ENCODE measurements around the gene MGMT. TPM values are rescaled to one million over a fixed set of nuclear protein-coding genes. Genes with fewer than 3 reads are reported as not detected.

Gene MGMT
- total and polyA plus RNA-seq, 3 donors from 2014 or later = 32.8 to 40.7 (median 37.9) TPM

DNA sequence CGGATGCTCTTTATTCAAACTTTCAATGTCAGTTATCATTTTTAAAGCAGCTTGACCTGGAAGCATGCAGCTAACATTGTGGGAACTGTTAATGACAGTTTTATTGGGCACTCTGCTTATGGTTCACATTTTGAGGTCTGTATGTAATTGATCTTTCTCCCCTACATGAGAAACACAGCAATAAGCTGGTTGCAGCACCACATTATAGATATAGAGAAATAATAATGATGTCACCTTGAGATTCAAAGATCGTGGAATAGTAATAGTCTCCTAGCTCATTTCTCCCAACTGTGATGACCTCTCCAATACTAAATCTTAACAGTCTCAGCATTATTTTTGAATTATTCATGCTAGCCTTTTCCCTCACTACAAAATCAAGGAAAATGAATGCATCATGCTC, 22.7 kb upstream of the MGMT start:
- intact Hi-C loops (cut with DNase I; ENCODE audit: low total_unique reads) = no loop called here
- 81 to 84% methylated on average over 2 of the region's 2 CpGs for WGBS, 2 donors
- H3K4me1 ChIP-seq = no peaks in the 10 kb centered on the region
- no peak for TF ChIP-seq POLR2A (IDR thresholded peaks at IDR 0.05)
- TF ChIP-seq, protein P1, sequence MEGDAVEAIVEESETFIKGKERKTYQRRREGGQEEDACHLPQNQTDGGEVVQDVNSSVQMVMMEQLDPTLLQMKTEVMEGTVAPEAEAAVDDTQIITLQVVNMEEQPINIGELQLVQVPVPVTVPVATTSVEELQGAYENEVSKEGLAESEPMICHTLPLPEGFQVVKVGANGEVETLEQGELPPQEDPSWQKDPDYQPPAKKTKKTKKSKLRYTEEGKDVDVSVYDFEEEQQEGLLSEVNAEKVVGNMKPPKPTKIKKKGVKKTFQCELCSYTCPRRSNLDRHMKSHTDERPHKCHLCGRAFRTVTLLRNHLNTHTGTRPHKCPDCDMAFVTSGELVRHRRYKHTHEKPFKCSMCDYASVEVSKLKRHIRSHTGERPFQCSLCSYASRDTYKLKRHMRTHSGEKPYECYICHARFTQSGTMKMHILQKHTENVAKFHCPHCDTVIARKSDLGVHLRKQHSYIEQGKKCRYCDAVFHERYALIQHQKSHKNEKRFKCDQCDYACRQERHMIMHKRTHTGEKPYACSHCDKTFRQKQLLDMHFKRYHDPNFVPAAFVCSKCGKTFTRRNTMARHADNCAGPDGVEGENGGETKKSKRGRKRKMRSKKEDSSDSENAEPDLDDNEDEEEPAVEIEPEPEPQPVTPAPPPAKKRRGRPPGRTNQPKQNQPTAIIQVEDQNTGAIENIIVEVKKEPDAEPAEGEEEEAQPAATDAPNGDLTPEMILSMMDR (IDR thresholded peaks at IDR 0.05) = no peak
- no peak for DNase-seq
- H3K27ac ChIP-seq = no peak overlapping the region
- H3K9me3 ChIP-seq = no peaks in the 10 kb centered on the region
- no peak overlapping the region for H3K4me3 ChIP-seq
- no peaks in the 10 kb centered on the region for H3K36me3 ChIP-seq (ENCODE audit: low read depth, missing control alignments)
- no peaks in the 10 kb centered on the region for H3K27me3 ChIP-seq

DNA sequence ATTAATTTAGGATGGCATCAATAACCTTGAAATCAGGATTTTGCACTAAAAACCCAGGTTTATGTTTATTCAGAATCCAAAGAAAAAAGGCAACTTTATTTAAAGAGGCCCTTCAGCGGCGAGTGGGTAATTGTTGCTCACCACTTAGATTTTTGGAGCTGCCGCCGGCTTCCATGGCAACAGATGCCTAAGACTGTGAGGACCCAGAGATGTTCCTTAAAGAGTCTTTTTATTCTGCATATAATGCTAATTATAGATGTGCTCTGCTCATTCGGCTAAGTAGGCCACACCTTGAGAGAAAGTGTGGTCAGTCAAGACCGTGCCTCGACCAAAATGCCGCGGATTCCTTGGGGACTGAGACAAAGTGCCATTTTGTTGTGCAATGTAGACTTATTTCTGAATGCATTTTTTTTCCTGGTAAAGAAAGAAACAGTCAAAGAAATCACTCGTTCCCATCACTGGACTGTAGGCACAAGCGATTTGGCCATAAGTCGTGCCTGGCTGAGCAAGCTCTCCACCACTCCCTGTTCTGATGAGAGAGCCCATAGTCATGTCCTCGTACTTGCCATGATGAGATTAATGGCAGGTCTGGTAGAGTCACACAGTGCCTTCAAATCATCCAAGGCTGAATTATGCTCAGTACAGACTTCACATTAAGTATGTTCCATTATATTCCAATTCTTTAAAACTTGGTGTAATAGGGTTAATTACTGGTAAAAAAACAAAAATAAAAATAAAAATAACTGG, 21.4 kb upstream of the MGMT start:
- Histone ChIP-seq H3K4me3 (no peak overlapping the region), H3K36me3 (ENCODE audit: low read depth, missing control alignments) (no peaks in the 10 kb centered on the region), H3K27me3 (no peaks in the 10 kb centered on the region), H3K9me3 (no peaks in the 10 kb centered on the region), H3K27ac (no peak overlapping the region), H3K4me1 (no peaks in the 10 kb centered on the region)
- TF ChIP-seq POLR2A (IDR thresholded peaks at IDR 0.05) = no peak
- TF ChIP-seq, protein P1 (IDR thresholded peaks at IDR 0.05) = no peak
- intact Hi-C loops (cut with DNase I; ENCODE audit: low total_unique reads) = no loop called here
- DNase-seq = no peak
- WGBS, 2 donors = 89 to 98% methylated on average over 13 of the region's 13 CpGs

DNA sequence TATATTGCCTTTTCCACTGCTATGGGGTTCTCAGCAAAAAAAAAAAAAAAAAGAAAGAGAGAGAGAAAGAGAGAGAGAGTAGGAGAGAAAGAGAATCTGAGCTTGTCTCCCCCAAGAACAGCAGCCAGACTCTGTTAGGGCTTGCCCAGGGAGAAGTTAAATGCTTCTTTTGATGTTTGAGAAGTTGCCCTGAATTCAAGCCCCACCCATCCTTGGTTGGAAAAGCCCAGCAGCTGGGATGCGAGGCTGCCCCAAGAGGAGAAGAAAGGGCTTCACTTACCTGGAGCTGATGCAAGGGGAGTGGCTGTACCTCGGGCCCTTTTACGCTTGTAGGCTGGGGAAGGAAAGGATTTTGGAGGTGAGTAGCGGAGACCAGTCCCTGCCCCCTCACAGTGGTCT, 20.9 kb upstream of the MGMT start:
- intact Hi-C loops (cut with DNase I; ENCODE audit: low total_unique reads) = no loop called here
- TF ChIP-seq POLR2A (IDR thresholded peaks at IDR 0.05) = no peak
- TF ChIP-seq, protein P1 (IDR thresholded peaks at IDR 0.05) = no peak
- no peak for DNase-seq
- no peaks in the 10 kb centered on the region for H3K36me3 ChIP-seq (ENCODE audit: low read depth, missing control alignments)
- H3K27me3 ChIP-seq = no peaks in the 10 kb centered on the region
- no peak overlapping the region for H3K27ac ChIP-seq
- 88 to 92% methylated on average over 4 of the region's 4 CpGs for WGBS, 2 donors
- H3K9me3 ChIP-seq = no peaks in the 10 kb centered on the region
- no peak overlapping the region for H3K4me3 ChIP-seq
- H3K4me1 ChIP-seq = no peaks in the 10 kb centered on the region

DNA sequence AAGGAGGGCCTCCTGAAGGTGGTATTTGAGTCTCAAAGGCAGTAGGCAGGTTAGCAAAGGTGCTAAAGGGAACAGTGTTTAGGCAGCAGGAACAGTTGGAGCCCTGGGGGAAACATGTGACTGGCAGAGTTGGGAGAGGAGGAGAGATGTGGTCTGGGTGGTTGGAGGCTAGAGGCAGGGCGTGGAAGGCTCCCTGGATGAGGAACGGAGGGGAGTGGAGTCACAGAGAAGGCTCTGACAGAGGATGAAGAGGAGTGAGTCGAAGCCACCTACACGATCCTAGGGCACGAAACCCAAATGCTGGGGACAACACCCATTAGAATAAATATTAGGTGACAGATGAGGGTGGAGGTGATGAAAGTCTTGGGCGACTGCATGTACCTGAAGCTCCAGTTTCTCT, 19.6 kb upstream of the MGMT start:
- Histone ChIP-seq H3K36me3 (ENCODE audit: low read depth, missing control alignments) (no peaks in the 10 kb centered on the region), H3K27me3 (no peaks in the 10 kb centered on the region), H3K27ac (no peak overlapping the region), H3K4me3 (no peak overlapping the region), H3K9me3 (no peaks in the 10 kb centered on the region), H3K4me1 (no peaks in the 10 kb centered on the region)
- 93% methylated on average over 6 of the region's 6 CpGs for WGBS, 2 donors
- intact Hi-C loops (cut with DNase I; ENCODE audit: low total_unique reads) = no loop called here
- DNase-seq = no peak
- no peak for TF ChIP-seq POLR2A (IDR thresholded peaks at IDR 0.05)
- TF ChIP-seq, protein P1 (IDR thresholded peaks at IDR 0.05) = no peak

DNA sequence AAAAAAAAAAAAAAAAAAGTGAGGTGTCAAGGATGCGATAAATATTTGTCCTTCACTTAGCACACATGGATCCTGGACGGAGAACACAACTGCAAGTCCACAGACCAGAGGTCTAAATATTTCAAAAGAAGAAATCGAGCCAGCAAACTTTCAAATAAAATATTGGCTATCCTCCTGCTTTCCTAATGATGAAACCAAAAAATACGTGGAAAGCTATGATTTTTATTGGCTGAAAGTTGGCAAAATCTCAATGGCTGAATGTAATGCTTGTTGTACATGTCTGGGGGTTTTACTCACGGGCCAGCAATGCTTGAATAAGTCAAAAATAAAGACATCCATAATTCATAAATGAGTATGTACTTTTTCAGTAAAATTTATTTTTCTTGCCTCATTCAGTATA, 19.0 kb upstream of the MGMT start:
- intact Hi-C loops (cut with DNase I; ENCODE audit: low total_unique reads) = no loop called here
- TF ChIP-seq, protein P1 (IDR thresholded peaks at IDR 0.05) = no peak
- H3K36me3 ChIP-seq (ENCODE audit: low read depth, missing control alignments) = no peaks in the 10 kb centered on the region

More for the DNA sequence above, 19.0 kb upstream of the MGMT start:
- no peak overlapping the region for H3K4me3 ChIP-seq
- H3K9me3 ChIP-seq = no peaks in the 10 kb centered on the region
- 72 to 76% methylated on average over 5 of the region's 5 CpGs for WGBS, 2 donors
- no peaks in the 10 kb centered on the region for H3K4me1 ChIP-seq
- no peak overlapping the region for H3K27ac ChIP-seq
- H3K27me3 ChIP-seq = no peaks in the 10 kb centered on the region
- no peak for DNase-seq

All from testis (tissue), 3 donors.